A549 (cell line): ENCODE measurements around the gene CBARP. TPM values are rescaled to one million over a fixed set of nuclear protein-coding genes. Genes with fewer than 3 reads are reported as not detected.

Source experiments
- ATAC-seq, 2 experiments: fragments of 200-7000 bp in 1 of 2; fragments of >200 bp in 1 of 2; cut with Nextera tagmentation in 1 of 2; cut with Tn5 transposase in 1 of 2; 3 replicates each; pipeline versions ENCODE4 v1.8.0 to v1.9.1; 2018 to 2020; ENCODE audit warnings: mild to moderate bottlenecking in 1 of 2, moderate library complexity in 1 of 2
- CTCF ChIA-PET: fragments of 300-600 bp; sonication (Branson Sonifier 250); formaldehyde crosslinking; extraction: SDS; loops from one replicate; lab custom pipeline; 2021; ENCODE audit warnings: antibody characterized with exemption, inconsistent platforms; lab: Yijun Ruan, JAX
- POLR2A ChIA-PET: fragments of 350-600 bp; formaldehyde crosslinking; extraction: SDS; loops from one replicate; lab custom pipeline; 2021; ENCODE audit warnings: antibody characterized with exemption, inconsistent platforms; lab: Yijun Ruan, JAX
- DNase-seq, 2 experiments: peaks; one replicate each; pipeline versions ENCODE4 v3.0.0 to v3.0.0-alpha.2; 2011 to 2016; ENCODE audit warnings: low read depth in 1 of 2, low spot score in 1 of 2
- FAIRE-seq: peaks from 2 replicates; lab custom pipeline; 2011; peaks lifted over from hg19 to GRCh38; lab: Jason Lieb, UNC
- H3K27ac ChIP-seq, 2 experiments: fragments of >200 bp; sonication (Bioruptor Twin); formaldehyde crosslinking; 3 replicates each; pipeline ENCODE4 v1.5.1; 2016 to 2017
- H3K4me1 ChIP-seq: fragments of >200 bp; sonication (Bioruptor Twin); formaldehyde crosslinking; 3 replicates; pipeline ENCODE4 v1.6.1; 2016
- H3K4me2 ChIP-seq: fragments of >200 bp; sonication (Bioruptor Twin); formaldehyde crosslinking; 3 replicates; pipeline ENCODE4 v1.6.1; 2016
- H3K4me3 ChIP-seq: fragments of >200 bp; sonication (Bioruptor Twin); formaldehyde crosslinking; 3 replicates; pipeline ENCODE4 v1.5.1; 2016
- H3K9me3 ChIP-seq: fragments of >200 bp; sonication (Bioruptor Twin); formaldehyde crosslinking; 3 replicates; pipeline ENCODE4 v1.6.1; 2016
- BHLHE40 ChIP-seq: IDR thresholded peaks from 2 replicates; pipeline ENCODE4 v1.6.1; 2012; ENCODE audit warnings: low read depth, low read length, inconsistent platforms
- CHD4 ChIP-seq: fragments of 200-600 bp; sonication (generic); IDR thresholded peaks from 2 replicates; pipeline ENCODE4 v1.6.1; 2016; ENCODE audit warnings: antibody characterized with exemption, mild to moderate bottlenecking, borderline replicate concordance
- HDAC2 ChIP-seq: fragments of 200-600 bp; sonication (generic); IDR thresholded peaks from 2 replicates; pipeline ENCODE4 v1.6.1; 2016
- HEYL ChIP-seq: fragments of 250-450 bp; sonication (Bioruptor Pico); IDR thresholded peaks from 2 replicates; pipeline ENCODE4 v1.8.0; 2021; ENCODE audit warnings: mild to moderate bottlenecking, moderate library complexity
- JUN ChIP-seq, 2 experiments: fragments of >200 bp; sonication (Bioruptor Twin); formaldehyde crosslinking; IDR thresholded peaks; 2 replicates in 1 of 2; 3 replicates in 1 of 2; pipeline ENCODE4 v1.6.1; 2016 to 2017
- POLR2A ChIP-seq: IDR thresholded peaks from 2 replicates; pipeline ENCODE4 v1.6.1; 2012; ENCODE audit warnings: mild to moderate bottlenecking, low read length
- WGBS: methylation state at CpG from one replicate; pipeline ENCODE4 v1.1.6; 2017; ENCODE audit errors: missing lambda C conversion rate; 5-methylcytosine and 5-hydroxymethylcytosine counted together
- polyA plus RNA-seq, 4 experiments: library from polyadenylated mRNA; depleted of rRNA in 3 of 4; stranded (reverse); fragments of >200 nt; fragmentation: RNase III in 1 of 4; extraction: RNeasy Plus Mini Kit Qiagen cat#74134 plus additional on column Dnase treatment in 1 of 4; gene quantifications; 2 replicates in 3 of 4; 3 replicates in 1 of 4; pipeline ENCODE4 v1.2.3, GENCODE V29; 2011 to 2017
- TF ChIP-seq, protein P1 (sequence below): fragments of 200-600 bp; sonication (generic); IDR thresholded peaks from 2 replicates; pipeline ENCODE4 v1.6.1; 2016; ENCODE audit warnings: antibody characterized with exemption, mild to moderate bottlenecking, moderate library complexity
- TF ChIP-seq, protein P2 (sequence below): fragments of 250-450 bp; sonication (Bioruptor Pico); IDR thresholded peaks from 2 replicates; pipeline ENCODE4 v1.5.0; 2021; ENCODE audit warnings: mild to moderate bottlenecking, moderate library complexity, borderline replicate concordance
- TF ChIP-seq, protein P3 (sequence below): IDR thresholded peaks from 2 replicates; pipeline ENCODE4 v1.6.1; 2012
- TF ChIP-seq, protein P4 (sequence below): IDR thresholded peaks from 2 replicates; pipeline ENCODE4 v1.6.1; 2012; ENCODE audit warnings: low read depth, borderline replicate concordance
- TF ChIP-seq, protein P5 (sequence below): fragments of >200 bp; sonication (Bioruptor Twin); formaldehyde crosslinking; IDR thresholded peaks from 3 replicates; pipeline ENCODE4 v1.5.1; 2016

Gene CBARP
- polyA plus RNA-seq, 2 of the 4 experiments (the other 2 are of a cell fraction), result 0.19 to 2.0 TPM

DNA sequence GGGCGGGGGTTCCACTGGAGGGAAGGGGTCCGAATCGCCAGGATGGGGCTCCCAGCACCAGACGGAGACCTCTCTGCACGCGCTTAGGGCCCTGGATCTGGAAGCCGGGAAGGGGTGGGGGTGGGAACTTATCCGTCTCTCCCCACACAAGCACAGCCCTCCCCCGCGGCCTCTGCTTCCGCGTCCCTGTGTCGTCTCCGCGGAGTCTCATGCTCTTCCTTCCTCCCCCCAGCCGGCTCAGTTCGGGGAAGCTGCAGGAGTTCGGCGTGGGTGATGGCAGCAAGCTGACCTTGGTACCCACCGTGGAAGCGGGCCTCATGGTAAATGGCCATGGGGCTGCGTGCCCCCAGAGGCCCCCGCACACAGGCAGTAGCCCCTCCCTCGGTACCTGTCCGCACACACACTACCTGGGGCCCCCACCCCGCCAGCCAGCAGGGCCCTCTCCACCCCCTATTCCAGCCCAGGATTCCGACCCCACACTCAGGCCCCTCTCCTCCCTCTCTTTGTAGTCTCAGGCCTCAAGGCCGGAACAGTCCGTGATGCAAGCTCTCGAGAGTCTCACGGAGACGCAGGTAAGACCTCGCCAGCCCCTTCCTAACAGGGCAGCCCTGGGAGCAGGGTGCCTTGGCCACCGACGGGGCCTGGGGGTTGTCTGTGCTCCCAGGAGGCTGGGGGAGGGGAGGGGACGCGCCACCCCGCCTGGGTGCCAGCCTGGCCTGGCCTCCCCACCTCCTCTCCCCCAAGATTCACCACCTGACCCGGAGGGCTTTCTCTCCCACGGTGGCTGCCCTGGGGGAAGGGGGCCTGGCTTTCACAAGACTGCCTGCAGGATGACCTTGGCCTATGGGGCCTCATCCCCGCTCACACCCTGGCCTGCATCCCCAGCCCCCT lies 13.8 kb upstream of the CBARP start:
- WGBS, result 0% methylated on average over 9 of the region's 41 CpGs
- FAIRE-seq, result no peak
- Histone ChIP-seq H3K9me3 (no peaks in the 10 kb centered on the region), H3K4me3 (peak overlapping the region; percentile 97), H3K4me2 (peak overlapping the region; percentile 100), H3K27ac (peak overlapping the region; percentile 100), H3K4me1 (peaks cover 41% of the 10 kb centered on the region)
- peak; percentile 3 to 12; a peak in 5 of 6 replicates for ATAC-seq
- TF ChIP-seq POLR2A, result no peak
- no peak for TF ChIP-seq HEYL (CRISPR knock-in tag)
- TF ChIP-seq, protein P1, sequence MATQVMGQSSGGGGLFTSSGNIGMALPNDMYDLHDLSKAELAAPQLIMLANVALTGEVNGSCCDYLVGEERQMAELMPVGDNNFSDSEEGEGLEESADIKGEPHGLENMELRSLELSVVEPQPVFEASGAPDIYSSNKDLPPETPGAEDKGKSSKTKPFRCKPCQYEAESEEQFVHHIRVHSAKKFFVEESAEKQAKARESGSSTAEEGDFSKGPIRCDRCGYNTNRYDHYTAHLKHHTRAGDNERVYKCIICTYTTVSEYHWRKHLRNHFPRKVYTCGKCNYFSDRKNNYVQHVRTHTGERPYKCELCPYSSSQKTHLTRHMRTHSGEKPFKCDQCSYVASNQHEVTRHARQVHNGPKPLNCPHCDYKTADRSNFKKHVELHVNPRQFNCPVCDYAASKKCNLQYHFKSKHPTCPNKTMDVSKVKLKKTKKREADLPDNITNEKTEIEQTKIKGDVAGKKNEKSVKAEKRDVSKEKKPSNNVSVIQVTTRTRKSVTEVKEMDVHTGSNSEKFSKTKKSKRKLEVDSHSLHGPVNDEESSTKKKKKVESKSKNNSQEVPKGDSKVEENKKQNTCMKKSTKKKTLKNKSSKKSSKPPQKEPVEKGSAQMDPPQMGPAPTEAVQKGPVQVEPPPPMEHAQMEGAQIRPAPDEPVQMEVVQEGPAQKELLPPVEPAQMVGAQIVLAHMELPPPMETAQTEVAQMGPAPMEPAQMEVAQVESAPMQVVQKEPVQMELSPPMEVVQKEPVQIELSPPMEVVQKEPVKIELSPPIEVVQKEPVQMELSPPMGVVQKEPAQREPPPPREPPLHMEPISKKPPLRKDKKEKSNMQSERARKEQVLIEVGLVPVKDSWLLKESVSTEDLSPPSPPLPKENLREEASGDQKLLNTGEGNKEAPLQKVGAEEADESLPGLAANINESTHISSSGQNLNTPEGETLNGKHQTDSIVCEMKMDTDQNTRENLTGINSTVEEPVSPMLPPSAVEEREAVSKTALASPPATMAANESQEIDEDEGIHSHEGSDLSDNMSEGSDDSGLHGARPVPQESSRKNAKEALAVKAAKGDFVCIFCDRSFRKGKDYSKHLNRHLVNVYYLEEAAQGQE, result no peak
- no peak for TF ChIP-seq CHD4
- TF ChIP-seq, protein P2, sequence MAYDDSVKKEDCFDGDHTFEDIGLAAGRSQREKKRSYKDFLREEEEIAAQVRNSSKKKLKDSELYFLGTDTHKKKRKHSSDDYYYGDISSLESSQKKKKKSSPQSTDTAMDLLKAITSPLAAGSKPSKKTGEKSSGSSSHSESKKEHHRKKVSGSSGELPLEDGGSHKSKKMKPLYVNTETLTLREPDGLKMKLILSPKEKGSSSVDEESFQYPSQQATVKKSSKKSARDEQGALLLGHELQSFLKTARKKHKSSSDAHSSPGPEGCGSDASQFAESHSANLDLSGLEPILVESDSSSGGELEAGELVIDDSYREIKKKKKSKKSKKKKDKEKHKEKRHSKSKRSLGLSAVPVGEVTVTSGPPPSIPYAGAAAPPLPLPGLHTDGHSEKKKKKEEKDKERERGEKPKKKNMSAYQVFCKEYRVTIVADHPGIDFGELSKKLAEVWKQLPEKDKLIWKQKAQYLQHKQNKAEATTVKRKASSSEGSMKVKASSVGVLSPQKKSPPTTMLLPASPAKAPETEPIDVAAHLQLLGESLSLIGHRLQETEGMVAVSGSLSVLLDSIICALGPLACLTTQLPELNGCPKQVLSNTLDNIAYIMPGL, result no peak
- TF ChIP-seq, protein P3, sequence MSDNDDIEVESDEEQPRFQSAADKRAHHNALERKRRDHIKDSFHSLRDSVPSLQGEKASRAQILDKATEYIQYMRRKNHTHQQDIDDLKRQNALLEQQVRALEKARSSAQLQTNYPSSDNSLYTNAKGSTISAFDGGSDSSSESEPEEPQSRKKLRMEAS, result peak; percentile 17
- TF ChIP-seq, protein P4, sequence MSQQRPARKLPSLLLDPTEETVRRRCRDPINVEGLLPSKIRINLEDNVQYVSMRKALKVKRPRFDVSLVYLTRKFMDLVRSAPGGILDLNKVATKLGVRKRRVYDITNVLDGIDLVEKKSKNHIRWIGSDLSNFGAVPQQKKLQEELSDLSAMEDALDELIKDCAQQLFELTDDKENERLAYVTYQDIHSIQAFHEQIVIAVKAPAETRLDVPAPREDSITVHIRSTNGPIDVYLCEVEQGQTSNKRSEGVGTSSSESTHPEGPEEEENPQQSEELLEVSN, result no peak
- CTCF ChIA-PET, result interaction anchor here (0.9 to 18.7 kb wide), 3 partner anchors 8 to 16 kb away, joined by 6 to 500 read pairs (median 107); partner anchors contain the start of genes ATP5F1D and CIRBP
- POLR2A ChIA-PET, result interaction anchor here (0.6 kb wide), 1 partner anchor 254 kb away, joined by 3 read pairs; no protein-coding TSS in a partner anchor
- DNase-seq, result peak in 1 of 2 experiments; percentile 86

DNA sequence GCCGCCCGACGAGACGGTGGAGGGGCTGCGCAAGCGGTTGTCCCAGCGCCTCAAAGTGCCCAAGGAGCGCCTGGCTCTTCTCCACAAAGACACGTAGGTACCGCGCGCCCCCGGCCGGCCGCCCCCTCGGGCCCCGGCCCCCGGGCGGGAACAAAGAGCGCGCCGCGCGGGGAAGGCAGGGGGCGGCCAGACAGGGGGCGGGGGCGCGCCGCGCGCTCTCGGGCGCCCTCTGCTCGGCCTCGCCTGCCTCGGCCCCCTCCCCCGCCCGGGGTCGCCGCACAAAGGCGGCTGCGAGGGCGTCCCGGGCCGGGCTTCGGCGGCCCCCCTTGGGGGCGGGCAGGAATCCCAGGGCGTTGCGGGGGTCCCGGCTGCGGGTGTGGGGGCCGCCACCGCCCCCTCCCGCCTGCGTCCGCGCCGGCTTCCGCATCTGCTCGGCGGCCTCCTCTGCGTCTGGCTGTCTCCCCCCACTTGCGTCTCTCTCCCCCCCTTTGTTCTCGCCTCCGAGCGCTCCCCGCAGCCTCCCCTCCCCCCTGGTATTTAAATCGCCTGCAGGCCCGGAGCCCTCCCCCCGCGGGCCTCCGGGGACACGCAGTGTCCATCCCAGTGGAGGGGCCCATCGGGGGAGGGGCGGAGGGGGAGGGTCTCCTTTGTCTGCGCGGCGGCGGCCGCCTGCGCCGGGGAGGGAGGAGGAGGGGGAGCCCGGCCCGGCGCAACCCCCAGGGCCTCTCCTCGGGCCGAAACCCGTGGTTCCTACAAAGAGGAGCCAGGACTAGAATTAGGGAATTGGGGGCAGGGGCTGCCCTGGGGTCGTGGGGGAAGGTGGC lies 12.8 kb upstream of the CBARP start:
- ATAC-seq, result no peak
- peak in 1 of 2 experiments; percentile 80 for DNase-seq
- no peaks in the 10 kb centered on the region for H3K9me3 ChIP-seq
- no peak for FAIRE-seq
- peak overlapping the region; percentile 100 for H3K4me2 ChIP-seq
- WGBS, result 0% methylated on average over 1 of the region's 90 CpGs
- H3K4me3 ChIP-seq, result peak overlapping the region; percentile 97
- peaks cover 41% of the 10 kb centered on the region for H3K4me1 ChIP-seq
- POLR2A ChIA-PET, result interaction anchor here (0.6 to 1.2 kb wide), 2 partner anchors 16 to 253 kb away, joined by 3 to 5 read pairs; no protein-coding TSS in a partner anchor
- CTCF ChIA-PET, result no interaction called here
- H3K27ac ChIP-seq, result peak overlapping the region; percentile 100
- TF ChIP-seq HDAC2, result no peak
- no peak for TF ChIP-seq BHLHE40
- TF ChIP-seq JUN (IDR thresholded peaks at IDR 0.05), result peak; percentile 6 to 7; a peak in 1 of 5 replicates
- TF ChIP-seq, protein P5, sequence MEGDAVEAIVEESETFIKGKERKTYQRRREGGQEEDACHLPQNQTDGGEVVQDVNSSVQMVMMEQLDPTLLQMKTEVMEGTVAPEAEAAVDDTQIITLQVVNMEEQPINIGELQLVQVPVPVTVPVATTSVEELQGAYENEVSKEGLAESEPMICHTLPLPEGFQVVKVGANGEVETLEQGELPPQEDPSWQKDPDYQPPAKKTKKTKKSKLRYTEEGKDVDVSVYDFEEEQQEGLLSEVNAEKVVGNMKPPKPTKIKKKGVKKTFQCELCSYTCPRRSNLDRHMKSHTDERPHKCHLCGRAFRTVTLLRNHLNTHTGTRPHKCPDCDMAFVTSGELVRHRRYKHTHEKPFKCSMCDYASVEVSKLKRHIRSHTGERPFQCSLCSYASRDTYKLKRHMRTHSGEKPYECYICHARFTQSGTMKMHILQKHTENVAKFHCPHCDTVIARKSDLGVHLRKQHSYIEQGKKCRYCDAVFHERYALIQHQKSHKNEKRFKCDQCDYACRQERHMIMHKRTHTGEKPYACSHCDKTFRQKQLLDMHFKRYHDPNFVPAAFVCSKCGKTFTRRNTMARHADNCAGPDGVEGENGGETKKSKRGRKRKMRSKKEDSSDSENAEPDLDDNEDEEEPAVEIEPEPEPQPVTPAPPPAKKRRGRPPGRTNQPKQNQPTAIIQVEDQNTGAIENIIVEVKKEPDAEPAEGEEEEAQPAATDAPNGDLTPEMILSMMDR, result 0 out of 3 replicates have a peak, but pooled peaks have one; percentile 6
